ENCODE data around the gene ACSM2B. TPM values are rescaled to one million over a fixed set of nuclear protein-coding genes. Genes with fewer than 3 reads are reported as not detected.
"Not testable (repeated sequence)": the region's sequence is repeated elsewhere in the genome, so short reads cannot be mapped to it uniquely, and the experiment has no call there.

The ACSM2B gene
- total RNA-seq, 1 experiment from 2014 or later, result not detected

DNA sequence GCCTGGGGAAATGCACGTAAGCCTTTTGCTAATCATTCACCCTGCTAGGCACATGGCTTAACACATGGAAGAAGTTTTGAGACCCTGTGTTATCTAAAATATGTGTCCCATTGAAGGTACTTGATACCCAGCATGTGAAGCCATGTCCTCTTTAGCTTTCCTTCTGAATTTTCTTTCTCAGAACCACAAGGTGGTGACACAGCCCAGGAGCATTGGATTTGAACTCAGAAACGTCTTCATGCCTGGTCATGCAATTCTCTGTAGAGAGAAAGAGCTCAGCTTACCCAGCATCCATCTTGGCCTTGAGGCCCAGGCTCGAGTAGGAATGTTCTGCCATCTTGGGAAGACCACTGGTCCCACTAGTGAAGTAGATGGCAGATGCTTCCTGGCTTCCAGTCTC, 22.7 kb downstream of the ACSM2B start:
- H3K27ac ChIP-seq (ENCODE audit: low read depth, low read length, poor library complexity, severe bottlenecking); BruUV-seq (replicated peaks); DNase-seq (ENCODE audit: low spot score); H3K27me3 ChIP-seq (replicated peaks; ENCODE audit: insufficient read depth, low read depth, low read length, poor library complexity); POLR2A ChIA-PET (ENCODE audit: low non-redundant PET); intact Hi-C loops (cut with micrococcal nuclease; ENCODE audit: unreplicated experiment); H3K36me3 ChIP-seq (ENCODE audit: insufficient read depth, low read length, poor library complexity, severe bottlenecking); H3K9me3 ChIP-seq (ENCODE audit: low read depth, low read length, poor library complexity, severe bottlenecking); H3K4me3 ChIP-seq (ENCODE audit: low read depth, low read length, poor library complexity, severe bottlenecking); H3K4me1 ChIP-seq (ENCODE audit: insufficient read depth, low read length, poor library complexity, severe bottlenecking): not testable (repeated sequence)
- CTCF ChIA-PET, result interaction anchor here (1.1 kb wide), 1 partner anchor 635 kb away, joined by 4 read pairs; no protein-coding TSS in a partner anchor

- H3K9me3 ChIP-seq (ENCODE audit: low read depth, low read length, poor library complexity, severe bottlenecking); BruUV-seq (replicated peaks); H3K27ac ChIP-seq (ENCODE audit: low read depth, low read length, poor library complexity, severe bottlenecking); H3K27me3 ChIP-seq (replicated peaks; ENCODE audit: insufficient read depth, low read depth, low read length, poor library complexity); H3K36me3 ChIP-seq (ENCODE audit: insufficient read depth, low read length, poor library complexity, severe bottlenecking); H3K4me1 ChIP-seq (ENCODE audit: insufficient read depth, low read length, poor library complexity, severe bottlenecking); intact Hi-C loops (cut with micrococcal nuclease; ENCODE audit: unreplicated experiment); POLR2A ChIA-PET (ENCODE audit: low non-redundant PET); CTCF ChIA-PET; H3K4me3 ChIP-seq (ENCODE audit: low read depth, low read length, poor library complexity, severe bottlenecking); DNase-seq (ENCODE audit: low spot score): not testable (repeated sequence)
Measured at GRCh38 chr16:20546951-20547350, 29.2 kb downstream of the ACSM2B start.

DNA sequence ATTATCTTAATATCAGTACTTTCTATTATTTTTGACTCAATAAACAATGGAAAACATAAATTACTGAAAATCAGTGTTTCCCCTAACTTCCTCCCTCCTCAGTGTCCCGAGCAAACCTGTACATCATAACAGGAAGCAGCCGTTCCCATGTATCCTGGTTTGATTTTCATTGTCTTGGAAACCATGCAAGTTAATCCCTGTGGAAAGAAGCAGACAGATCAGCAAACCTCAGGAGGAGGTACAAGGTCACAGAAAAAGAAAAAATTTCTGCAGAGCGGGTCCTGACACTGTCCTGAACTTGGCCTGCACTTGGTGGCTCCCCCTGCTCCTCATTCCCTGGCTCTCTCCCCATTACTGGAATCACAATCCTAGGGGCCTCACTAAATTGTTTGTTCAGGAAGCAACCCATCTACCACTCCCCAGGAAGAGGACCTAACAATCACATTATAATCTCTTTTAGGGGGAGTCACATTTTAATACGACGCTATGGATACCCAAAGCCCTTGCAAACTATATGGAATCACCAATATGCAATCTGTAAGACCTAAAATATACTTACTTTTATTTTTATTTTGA, 29.8 kb downstream of the ACSM2B start:
- H3K4me1 ChIP-seq (ENCODE audit: insufficient read depth, low read length, poor library complexity, severe bottlenecking); H3K4me3 ChIP-seq (ENCODE audit: low read depth, low read length, poor library complexity, severe bottlenecking); POLR2A ChIA-PET (ENCODE audit: low non-redundant PET); intact Hi-C loops (cut with micrococcal nuclease; ENCODE audit: unreplicated experiment); DNase-seq (ENCODE audit: low spot score); H3K36me3 ChIP-seq (ENCODE audit: insufficient read depth, low read length, poor library complexity, severe bottlenecking); BruUV-seq (replicated peaks); H3K27ac ChIP-seq (ENCODE audit: low read depth, low read length, poor library complexity, severe bottlenecking); CTCF ChIA-PET; H3K9me3 ChIP-seq (ENCODE audit: low read depth, low read length, poor library complexity, severe bottlenecking); H3K27me3 ChIP-seq (replicated peaks; ENCODE audit: insufficient read depth, low read depth, low read length, poor library complexity): not testable (repeated sequence)

GRCh38 chr16:20540603-20541316, 35.4 kb downstream of the ACSM2B start:
- CTCF ChIA-PET; H3K4me1 ChIP-seq (ENCODE audit: insufficient read depth, low read length, poor library complexity, severe bottlenecking); H3K27me3 ChIP-seq (replicated peaks; ENCODE audit: insufficient read depth, low read depth, low read length, poor library complexity); DNase-seq (ENCODE audit: low spot score); H3K4me3 ChIP-seq (ENCODE audit: low read depth, low read length, poor library complexity, severe bottlenecking); H3K9me3 ChIP-seq (ENCODE audit: low read depth, low read length, poor library complexity, severe bottlenecking); H3K36me3 ChIP-seq (ENCODE audit: insufficient read depth, low read length, poor library complexity, severe bottlenecking); intact Hi-C loops (cut with micrococcal nuclease; ENCODE audit: unreplicated experiment); BruUV-seq (replicated peaks); POLR2A ChIA-PET (ENCODE audit: low non-redundant PET); H3K27ac ChIP-seq (ENCODE audit: low read depth, low read length, poor library complexity, severe bottlenecking): not testable (repeated sequence)

DNA sequence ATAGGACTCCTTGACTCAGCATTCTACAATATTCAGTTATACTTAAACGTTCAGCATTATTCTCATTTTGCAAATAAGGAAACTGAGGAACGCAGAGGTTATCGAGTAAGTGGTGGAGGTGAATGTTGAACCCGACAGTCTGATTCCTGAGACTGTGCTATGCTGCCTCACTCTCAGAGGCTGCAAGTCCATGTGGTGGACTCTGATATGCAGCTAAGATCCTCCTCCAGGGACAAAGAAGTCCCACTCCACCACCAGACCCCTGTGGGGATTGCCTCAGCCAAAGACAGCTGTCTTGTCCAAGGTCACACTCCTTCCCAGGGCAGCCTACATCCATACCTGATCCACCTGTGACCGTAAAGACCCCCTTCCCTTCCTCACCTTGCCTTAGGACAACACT, 37.5 kb downstream of the ACSM2B start:
- TF ChIP-seq CTCF (conservative IDR thresholded peaks at IDR 0.05; ENCODE audit: low read depth, low read length) (no peak), EZH2 (IDR thresholded peaks at IDR 0.05; ENCODE audit: borderline replicate concordance, low read depth, low read length, poor library complexity, severe bottlenecking) (no peak)
- intact Hi-C loops (cut with micrococcal nuclease; ENCODE audit: unreplicated experiment), result no loop called here
- ChIA-PET CTCF (no interaction called here), POLR2A (ENCODE audit: low non-redundant PET) (no interaction called here)
- H3K4me3 ChIP-seq (ENCODE audit: low read depth, low read length, poor library complexity, severe bottlenecking), result no peak overlapping the region
- H3K9me3 ChIP-seq (ENCODE audit: low read depth, low read length, poor library complexity, severe bottlenecking), result no peaks in the 10 kb centered on the region
- no TSS peak for BruUV-seq (replicated peaks)
- peaks cover 3% of the 10 kb centered on the region for H3K27me3 ChIP-seq (replicated peaks; ENCODE audit: insufficient read depth, low read depth, low read length, poor library complexity)
- no peak for DNase-seq (ENCODE audit: low spot score)
- no peaks in the 10 kb centered on the region for H3K36me3 ChIP-seq (ENCODE audit: insufficient read depth, low read length, poor library complexity, severe bottlenecking)
- no peak overlapping the region for H3K27ac ChIP-seq (ENCODE audit: low read depth, low read length, poor library complexity, severe bottlenecking)
- no peaks in the 10 kb centered on the region for H3K4me1 ChIP-seq (ENCODE audit: insufficient read depth, low read length, poor library complexity, severe bottlenecking)
